Heart right ventricle (tissue), 16 donors: ENCODE data around the gene PPP2R2B. TPM values are rescaled to one million over a fixed set of nuclear protein-coding genes. Genes with fewer than 3 reads are reported as not detected.

Source experiments
- ATAC-seq, 8 donors: fragments of 200-7000 bp; cut with Tn5 transposase; one replicate each; pipeline ENCODE4 v1.9.1; 2020; ENCODE audit warnings: mild to moderate bottlenecking in 8 of 8, moderate library complexity in 8 of 8, moderate number of reproducible peaks in 1 of 8
- DNase-seq, 2 donors: peaks; one replicate each; pipeline ENCODE4 v3.0.0-alpha.2; 2020
- H3K27ac ChIP-seq, 10 donors: fragments of 200-600 bp; sonication (generic) in 2 of 10; one replicate each; pipeline versions ENCODE4 v1.5.0 to v1.8.0; 2020 to 2022; ENCODE audit warnings: mild to moderate bottlenecking in 3 of 10
- H3K27me3 ChIP-seq, 7 donors: fragments of 200-600 bp; one replicate each; pipeline ENCODE4 v1.8.0; 2021 to 2022; ENCODE audit warnings: mild to moderate bottlenecking in 2 of 7
- H3K36me3 ChIP-seq, 9 donors: fragments of 200-600 bp; sonication (generic) in 1 of 9; one replicate each; pipeline versions ENCODE4 v1.5.0 to v1.8.0; 2020 to 2022; ENCODE audit warnings: mild to moderate bottlenecking in 2 of 9
- H3K4me1 ChIP-seq, 9 donors: fragments of 200-600 bp; sonication (generic) in 1 of 9; one replicate each; pipeline versions ENCODE4 v1.5.0 to v1.8.0; 2020 to 2022; ENCODE audit warnings: mild to moderate bottlenecking in 4 of 9
- H3K4me3 ChIP-seq, 10 donors: fragments of 200-600 bp; sonication (generic) in 2 of 10; one replicate each; pipeline versions ENCODE4 v1.5.0 to v1.8.0; 2020 to 2022; ENCODE audit warnings: mild to moderate bottlenecking in 7 of 10, moderate library complexity in 2 of 10
- H3K9me3 ChIP-seq, 11 donors: fragments of 200-600 bp in 10 of 11; sonication (generic) in 2 of 11; one replicate each; pipeline versions ENCODE4 v1.5.0 to v1.8.0; 2013 to 2022; ENCODE audit warnings: mild to moderate bottlenecking in 2 of 11, control low read depth in 1 of 11, moderate library complexity in 1 of 11
- WGBS, 2 donors: extraction: QIAGEN DNeasy Blood & Tissue Kit; methylation state at CpG; one replicate each; pipeline ENCODE4 v1.1.7; 2013; ENCODE audit warnings: inconsistent platforms in 1 of 2; 5-methylcytosine and 5-hydroxymethylcytosine counted together
- intact Hi-C, 10 donors: fragments of 100-400 bp; cut with DNase I; formaldehyde crosslinking; loops; one replicate each; pipeline versions ENCODE4 v1.11.1 to v1.14.2; 2022
- polyA plus RNA-seq, 2 donors: library from polyadenylated mRNA; stranded (reverse); fragments of 200-250 nt; gene quantifications; one replicate each; pipeline ENCODE4 v1.2.3, GENCODE V29; 2013
- total RNA-seq, 10 donors: library from RNA; stranded (reverse); fragmentation: NEBNext Ultra II Directional in 3 of 10; extraction: Animal tissue kit (Norgen Biotek cat#: 25700) in 3 of 10; gene quantifications; one replicate each; pipeline versions ENCODE4 v1.2.1 to v1.2.4, GENCODE V29; 2021 to 2023
- TF ChIP-seq, protein P1 (sequence below), 9 donors: fragments of 200-600 bp; sonication (generic) in 2 of 9; IDR thresholded peaks; one replicate each; pipeline versions ENCODE4 v1.5.0 to v1.8.0; 2021 to 2022; ENCODE audit warnings: antibody characterized with exemption in 9 of 9, mild to moderate bottlenecking in 5 of 9, moderate library complexity in 1 of 9
- donor health status: Arrhythmogenic right ventricular cardiomyopathy.
- donor health status: ischemic (EF 13 %, LVEDD 7.1; RV severe dilation, severe dysfunction).
- donor health status: healthy with polysubstance abuse.
- donor health status: DM: no; HTN: yes; CAD: no.
- donor health status: DM: no; HTN: no; CAD: no.
- donor health status: ischemic (EF 25% LVEDD 6.9; RV normal size, moderate dysfunction).
- donor health status: ischemic (EF 25% LVEDD 5.7; RV mildly dilated, moderate dysfunction).
- donor health status: healthy.
- donor health status: DM: yes; HTN: yes; CAD: no.
- donor health status: Ischemic cardiomyopathy.
- donor health status: ischemic (EF 35%, LVEDD 5.7; RV mildly dilated, moderate dysfunction).
- donor health status: nonischemic (EF 11% LVEDD 7.7; RV severe dilation, severe dysfunction).
- donor health status: DM: yes; HTN: yes; CAD: no.
- donor health status: PGD.
- donor health status: ischemic (EF 29% LVEDD 5.4; RV normal size, mild dysfunction).
- donor health status: nonischemic (EF 23%, LVEDD 6.1; RV moderate dilation, normal function).

Gene PPP2R2B
- total and polyA plus RNA-seq, 12 donors = 0.05 to 1.8 (median 0.57) TPM; not detected in 2

- TF ChIP-seq, protein P1, sequence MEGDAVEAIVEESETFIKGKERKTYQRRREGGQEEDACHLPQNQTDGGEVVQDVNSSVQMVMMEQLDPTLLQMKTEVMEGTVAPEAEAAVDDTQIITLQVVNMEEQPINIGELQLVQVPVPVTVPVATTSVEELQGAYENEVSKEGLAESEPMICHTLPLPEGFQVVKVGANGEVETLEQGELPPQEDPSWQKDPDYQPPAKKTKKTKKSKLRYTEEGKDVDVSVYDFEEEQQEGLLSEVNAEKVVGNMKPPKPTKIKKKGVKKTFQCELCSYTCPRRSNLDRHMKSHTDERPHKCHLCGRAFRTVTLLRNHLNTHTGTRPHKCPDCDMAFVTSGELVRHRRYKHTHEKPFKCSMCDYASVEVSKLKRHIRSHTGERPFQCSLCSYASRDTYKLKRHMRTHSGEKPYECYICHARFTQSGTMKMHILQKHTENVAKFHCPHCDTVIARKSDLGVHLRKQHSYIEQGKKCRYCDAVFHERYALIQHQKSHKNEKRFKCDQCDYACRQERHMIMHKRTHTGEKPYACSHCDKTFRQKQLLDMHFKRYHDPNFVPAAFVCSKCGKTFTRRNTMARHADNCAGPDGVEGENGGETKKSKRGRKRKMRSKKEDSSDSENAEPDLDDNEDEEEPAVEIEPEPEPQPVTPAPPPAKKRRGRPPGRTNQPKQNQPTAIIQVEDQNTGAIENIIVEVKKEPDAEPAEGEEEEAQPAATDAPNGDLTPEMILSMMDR (IDR thresholded peaks at IDR 0.05) = no peak
- 73 to 77% methylated on average over 10 of the region's 10 CpGs for WGBS, 2 donors
- Histone ChIP-seq H3K4me1 (no peaks in the 10 kb centered on the region), H3K27ac (no peak overlapping the region), H3K27me3 (no peaks in the 10 kb centered on the region), H3K9me3 (no peaks in the 10 kb centered on the region), H3K36me3 (no peaks in the 10 kb centered on the region), H3K4me3 (no peak overlapping the region)
- ATAC-seq (no peak), DNase-seq (no peak)
- intact Hi-C loops = no loop called here
Observed at GRCh38 chr5:146813346-146814157, 65.0 kb downstream of the PPP2R2B start.

- intact Hi-C loops = no loop called here
- ATAC-seq (no peak), DNase-seq (no peak)
- Histone ChIP-seq H3K4me3 (no peak overlapping the region), H3K27me3 (peaks cover 0 to 7% (median 0%) of the 10 kb centered on the region in 7 donors), H3K36me3 (no peaks in the 10 kb centered on the region), H3K4me1 (no peaks in the 10 kb centered on the region), H3K9me3 (no peaks in the 10 kb centered on the region), H3K27ac (no peak overlapping the region)
- TF ChIP-seq, protein P1 (IDR thresholded peaks at IDR 0.05) = no peak
- WGBS, 2 donors = 68 to 77% methylated on average over 1 of the region's 1 CpG
Observed at GRCh38 chr5:146805081-146805480, 73.5 kb downstream of the PPP2R2B start.

DNA sequence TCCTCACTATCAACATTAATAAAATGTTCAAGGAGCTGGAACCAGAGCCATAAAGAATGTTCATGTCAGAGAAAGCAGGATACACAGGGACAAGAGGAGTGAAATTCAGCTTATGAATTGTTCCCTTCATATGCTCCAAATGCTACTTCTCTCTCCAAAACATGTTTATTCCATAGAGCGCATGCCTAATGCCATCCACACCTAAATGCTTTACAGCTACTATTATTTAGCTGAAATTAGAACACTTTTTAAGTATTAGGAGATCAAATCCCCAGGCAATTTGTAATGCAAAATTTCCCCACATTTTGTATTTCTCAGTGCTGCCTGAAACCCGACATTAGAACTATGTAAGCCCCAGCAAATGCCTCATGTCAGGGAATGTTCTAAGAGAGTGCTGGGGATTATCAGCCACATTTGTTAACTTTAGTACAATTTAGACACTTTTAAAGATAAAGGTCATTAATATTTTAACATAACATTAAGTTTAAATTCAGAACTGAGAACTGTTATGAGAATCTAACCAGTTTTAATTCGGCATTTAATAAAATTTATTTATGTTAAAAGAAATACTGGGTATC lies 75.5 kb downstream of the PPP2R2B start:
- no peaks in the 10 kb centered on the region for H3K9me3 ChIP-seq
- H3K4me3 ChIP-seq = no peak overlapping the region
- TF ChIP-seq, protein P1 (IDR thresholded peaks at IDR 0.05) = no peak
- peaks cover 0 to 7% (median 0%) of the 10 kb centered on the region in 7 donors for H3K27me3 ChIP-seq
- WGBS, 2 donors = 78 to 82% methylated on average over 3 of the region's 3 CpGs
- intact Hi-C loops = no loop called here
- DNase-seq (no peak), ATAC-seq (no peak)
- no peaks in the 10 kb centered on the region for H3K4me1 ChIP-seq
- H3K36me3 ChIP-seq = no peaks in the 10 kb centered on the region
- no peak overlapping the region for H3K27ac ChIP-seq

DNA sequence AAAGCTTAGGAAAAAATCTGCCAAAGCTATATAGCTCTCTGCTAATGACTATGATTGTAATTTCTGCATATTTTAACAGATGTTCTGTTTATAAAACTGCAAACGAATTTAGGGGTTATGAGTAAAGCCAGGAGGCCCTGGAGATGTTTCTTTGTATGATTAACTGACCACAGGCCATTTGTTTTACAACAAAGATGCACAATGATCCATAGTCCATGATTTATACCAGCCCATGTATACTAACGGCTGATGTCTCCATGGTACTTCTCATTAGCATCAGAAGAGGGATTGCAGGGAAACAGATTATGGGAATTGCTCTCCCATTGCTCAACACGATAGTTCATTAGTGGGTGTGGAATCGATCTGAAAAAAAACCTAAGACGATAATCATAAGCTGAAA lies 78.9 kb downstream of the PPP2R2B start:
- no peak for DNase-seq
- H3K27me3 ChIP-seq = peaks cover 0 to 7% (median 0%) of the 10 kb centered on the region in 7 donors
- no peak overlapping the region for H3K27ac ChIP-seq
- intact Hi-C loops = no loop called here
- H3K4me3 ChIP-seq = no peak overlapping the region
- TF ChIP-seq, protein P1 (IDR thresholded peaks at IDR 0.05) = no peak
- no peak for ATAC-seq
- H3K36me3 ChIP-seq = no peaks in the 10 kb centered on the region
- 78 to 80% methylated on average over 5 of the region's 5 CpGs for WGBS, 2 donors
- no peaks in the 10 kb centered on the region for H3K9me3 ChIP-seq
- H3K4me1 ChIP-seq = peaks cover 0 to 13% (median 0%) of the 10 kb centered on the region in 9 donors
